Thoracic aorta (tissue), 2 donors: ENCODE measurements around the gene SSH2. TPM values are rescaled to one million over a fixed set of nuclear protein-coding genes. Genes with fewer than 3 reads are reported as not detected.

ENCODE experiments used
- ATAC-seq: fragments of 150-250 bp; one replicate; pipeline ENCODE4 v1.8.0; 2017; ENCODE audit warnings: low read depth; ENCODE audit not compliant: insufficient number of reproducible peaks, low FRiP score
- DNase-seq: peaks from one replicate; pipeline ENCODE4 v3.0.0-alpha.2; 2020; ENCODE audit warnings: low spot score
- H3K27ac ChIP-seq, 2 donors: fragments of 200-600 bp; sonication (generic); 1 replicate in 1 of 2; 2 replicates in 1 of 2; pipeline ENCODE4 v1.5.1; 2016; ENCODE audit warnings: mild to moderate bottlenecking in 2 of 2, moderate library complexity in 2 of 2
- H3K27me3 ChIP-seq: fragments of 200-600 bp; sonication (generic); replicated peaks from 2 replicates; pipeline ENCODE4 v1.6.0; 2016; ENCODE audit warnings: mild to moderate bottlenecking; ENCODE audit not compliant: insufficient read depth
- H3K36me3 ChIP-seq: fragments of 200-600 bp; sonication (generic); one replicate; pipeline ENCODE4 v1.5.1; 2016
- H3K4me1 ChIP-seq, 2 donors: fragments of 200-600 bp; sonication (generic); 1 replicate in 1 of 2; 2 replicates in 1 of 2; pipeline versions ENCODE4 v1.5.1 to v1.6.0; 2016; ENCODE audit warnings: low read depth in 2 of 2, mild to moderate bottlenecking in 1 of 2; ENCODE audit not compliant: control insufficient read depth in 1 of 2
- H3K4me3 ChIP-seq: fragments of 200-600 bp; sonication (generic); 2 replicates; pipeline ENCODE4 v1.5.1; 2016; ENCODE audit warnings: mild to moderate bottlenecking
- H3K9me3 ChIP-seq: fragments of 200-600 bp; sonication (generic); 2 replicates; pipeline ENCODE4 v1.5.1; 2016
- CTCF ChIP-seq: fragments of 200-600 bp; sonication (generic); IDR thresholded peaks from one replicate; pipeline ENCODE4 v1.5.1; 2019; ENCODE audit warnings: antibody characterized with exemption
- total RNA-seq, 2 donors: library from RNA; depleted of rRNA; stranded (reverse); fragments of >200 nt; gene quantifications; one replicate each; pipeline versions ENCODE4 v1.1.0 to v1.2.3, GENCODE V29; 2016

SSH2 gene
- total RNA-seq, 2 donors from 2014 or later: 31.5 to 33.2 TPM

DNA sequence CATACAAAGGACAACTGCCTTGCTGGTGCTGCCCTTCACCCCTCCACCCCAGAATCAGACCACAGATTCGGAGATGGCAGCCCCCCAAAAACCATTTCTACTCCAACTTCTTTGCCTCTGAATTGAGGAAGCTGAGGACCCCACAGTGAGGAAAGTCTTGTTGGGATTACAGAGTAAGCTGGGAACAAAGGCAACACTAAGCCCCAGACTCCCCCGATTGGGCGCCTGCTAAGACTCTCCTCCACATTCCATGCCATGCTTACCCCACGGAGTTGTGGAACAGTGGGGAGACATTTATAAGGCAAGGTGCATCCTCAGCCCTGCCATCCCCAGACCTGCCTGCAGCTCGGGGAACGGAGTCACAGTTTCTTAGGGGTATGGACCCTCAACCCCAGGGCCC lies 342.4 kb downstream of the SSH2 start:
- Histone ChIP-seq H3K27ac (no peak overlapping the region), H3K36me3 (no peaks in the 10 kb centered on the region), H3K27me3 (no peaks in the 10 kb centered on the region), H3K4me1 (peaks cover 28 to 67% of the 10 kb centered on the region in 2 donors), H3K9me3 (no peaks in the 10 kb centered on the region), H3K4me3 (no peak overlapping the region)
- TF ChIP-seq CTCF: no peak
- ATAC-seq (no peak), DNase-seq (no peak)

DNA sequence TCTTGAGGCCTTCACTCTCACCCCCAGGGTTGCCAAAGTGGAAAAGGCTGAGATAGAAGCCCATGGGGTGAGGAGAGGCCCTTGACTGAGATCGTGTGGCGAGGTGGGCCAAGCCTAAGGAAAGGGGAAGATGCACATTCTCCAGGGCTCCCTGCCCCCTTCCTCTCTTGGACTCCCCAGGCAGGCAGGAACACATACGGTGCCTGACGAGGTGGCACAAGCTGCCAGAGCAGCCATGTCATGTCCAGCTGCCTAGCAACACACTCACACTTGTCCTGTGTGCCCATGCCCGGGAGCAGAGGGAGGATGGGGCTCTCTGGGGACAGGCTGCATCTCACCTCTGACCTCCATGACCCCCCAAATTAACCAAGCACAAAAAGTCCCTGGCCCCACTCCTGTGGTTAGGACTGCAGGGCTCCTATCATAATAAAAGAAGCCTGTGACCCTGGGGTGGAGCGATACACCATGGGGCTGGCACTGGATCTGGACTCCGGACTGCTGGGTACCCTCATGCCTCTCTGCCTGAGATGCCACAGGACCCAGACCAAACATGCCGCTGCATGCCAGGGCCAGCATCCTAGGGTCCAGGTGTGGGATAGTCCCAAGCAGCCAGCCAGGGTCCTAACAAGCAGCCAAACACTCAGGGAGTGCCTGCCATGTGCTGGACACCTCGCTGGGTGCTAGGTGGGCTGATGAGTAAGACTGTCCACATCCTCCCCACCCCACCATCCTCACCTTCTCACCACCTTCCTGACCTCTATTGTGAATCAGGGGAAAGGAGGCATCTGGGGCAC lies 343.2 kb downstream of the SSH2 start:
- ATAC-seq: no peak
- TF ChIP-seq CTCF: no peak
- Histone ChIP-seq H3K4me3 (no peak overlapping the region), H3K27me3 (no peaks in the 10 kb centered on the region), H3K36me3 (no peaks in the 10 kb centered on the region), H3K27ac (no peak overlapping the region), H3K4me1 (peaks cover 21 to 60% of the 10 kb centered on the region in 2 donors), H3K9me3 (no peaks in the 10 kb centered on the region)
- DNase-seq: no peak

GRCh38 chr17:29585080-29585751 lies 344.8 kb downstream of the SSH2 start:
- Histone ChIP-seq H3K27me3 (no peaks in the 10 kb centered on the region), H3K27ac (no peak overlapping the region), H3K36me3 (peaks cover 5% of the 10 kb centered on the region), H3K9me3 (no peaks in the 10 kb centered on the region), H3K4me1 (peaks cover 10 to 46% of the 10 kb centered on the region in 2 donors), H3K4me3 (no peak overlapping the region)
- no peak for TF ChIP-seq CTCF
- ATAC-seq: no peak
- no peak for DNase-seq

DNA sequence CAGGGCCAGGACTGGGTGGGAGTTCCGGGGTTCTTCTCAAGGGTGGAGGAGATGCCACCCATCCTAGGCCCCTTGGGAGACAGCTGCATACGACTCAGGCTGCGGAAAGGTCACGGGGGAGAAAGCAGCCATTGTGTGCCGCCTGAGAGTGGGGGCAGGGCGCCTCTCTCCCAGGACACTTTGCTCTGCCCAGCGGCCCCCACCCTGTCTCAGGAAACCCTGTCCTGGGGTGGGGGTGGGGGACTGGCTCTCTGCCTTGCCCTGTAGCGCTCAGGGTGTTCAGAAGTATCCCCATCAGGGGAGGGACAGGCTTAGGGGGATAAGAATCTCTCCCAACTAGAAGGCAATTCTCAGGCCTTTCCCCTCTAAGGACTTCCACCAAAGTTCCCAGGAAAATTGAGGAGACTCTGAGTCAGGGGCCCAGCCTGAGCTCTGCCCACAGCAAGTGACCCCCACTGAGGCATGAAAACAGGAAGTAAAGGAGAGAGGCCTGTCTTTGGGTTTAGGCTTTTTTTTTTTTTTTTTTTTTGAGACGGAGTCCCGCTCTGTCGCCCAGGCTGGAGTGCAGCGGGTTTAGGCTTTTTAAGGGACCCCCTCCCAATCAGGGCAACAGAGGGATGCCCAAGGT lies 345.5 kb downstream of the SSH2 start:
- H3K36me3 ChIP-seq: peaks cover 5% of the 10 kb centered on the region
- no peak for TF ChIP-seq CTCF
- ATAC-seq: no peak
- H3K27ac ChIP-seq: no peak overlapping the region
- no peaks in the 10 kb centered on the region for H3K9me3 ChIP-seq
- no peaks in the 10 kb centered on the region for H3K27me3 ChIP-seq
- no peak overlapping the region for H3K4me3 ChIP-seq
- peaks cover 5 to 40% of the 10 kb centered on the region in 2 donors for H3K4me1 ChIP-seq
- DNase-seq: no peak
